Stimulated activated CD4-positive, alpha-beta T cell treated with anti-CD3 and anti-CD28 coated beads, Interleukin-1b, Interleukin-23, amount 100 ng/mL, for 4 hours (primary cell): ENCODE data around the gene CNTNAP1.

Experiments
- DNase-seq, 2 donors: peaks; one replicate each; pipeline ENCODE4 v3.0.0-alpha.2; 2020; ENCODE audit warnings: low read depth in 2 of 2

Gene CNTNAP1

GRCh38 chr17:42670789-42671657 lies 11.3 kb upstream of the CNTNAP1 start:
- no peak for DNase-seq

- DNase-seq, result no peak
These were observed 10.3 kb upstream of the CNTNAP1 start for GRCh38 chr17:42672038-42672437.

GRCh38 chr17:42673266-42673884 lies 9.0 kb upstream of the CNTNAP1 start:
- DNase-seq, result no peak

- DNase-seq, result no peak
These were observed 8.2 kb upstream of the CNTNAP1 start for GRCh38 chr17:42673885-42674754.

GRCh38 chr17:42674755-42675347 lies 7.5 kb upstream of the CNTNAP1 start:
- DNase-seq, result no peak

- no peak for DNase-seq
These were observed 6.9 kb upstream of the CNTNAP1 start for GRCh38 chr17:42675348-42675964.

GRCh38 chr17:42675965-42676423 lies 6.3 kb upstream of the CNTNAP1 start:
- DNase-seq, result no peak

- DNase-seq, result no peak
These were observed 5.8 kb upstream of the CNTNAP1 start, which contains the start of gene PLEKHH3 for GRCh38 chr17:42676424-42677011. Gene PLEKHH3 (minus strand): TSS chr17:42676994. CDS start chr17:42676563, 431 bp downstream.

GRCh38 chr17:42677012-42677857 lies 5.1 kb upstream of the CNTNAP1 start:
- peak; percentile 97 for DNase-seq

GRCh38 chr17:42677921-42678781 lies 4.2 kb upstream of the CNTNAP1 start:
- DNase-seq, result peak; percentile 56 to 75

GRCh38 chr17:42678951-42679491 lies 3.3 kb upstream of the CNTNAP1 start:
- DNase-seq, result no peak

GRCh38 chr17:42679492-42680330 lies 2.6 kb upstream of the CNTNAP1 start:
- DNase-seq, result peak; percentile 58 to 66

- no peak for DNase-seq
These were observed 2.0 kb upstream of the CNTNAP1 start for GRCh38 chr17:42680331-42680808.

GRCh38 chr17:42682722-42683403 lies 532 bp downstream of the CNTNAP1 start:
- DNase-seq, result no peak

- no peak for DNase-seq
These were observed 1.2 kb downstream of the CNTNAP1 start for GRCh38 chr17:42683407-42684034.

- DNase-seq, result no peak
These were observed 2.7 kb downstream of the CNTNAP1 start for GRCh38 chr17:42684929-42685556.
